DMS 273 treated with DMSO at 0.1 percent for 48 hours (cell line): ENCODE data around the gene TRDMT1.
"Not testable (repeated sequence)": the region's sequence is repeated elsewhere in the genome, so short reads cannot be mapped to it uniquely, and the experiment has no call there.

Experiments used
- DNase-seq: peaks from one replicate; lab custom pipeline; 2025; lab: John Stamatoyannopoulos, UW

The TRDMT1 gene

DNA sequence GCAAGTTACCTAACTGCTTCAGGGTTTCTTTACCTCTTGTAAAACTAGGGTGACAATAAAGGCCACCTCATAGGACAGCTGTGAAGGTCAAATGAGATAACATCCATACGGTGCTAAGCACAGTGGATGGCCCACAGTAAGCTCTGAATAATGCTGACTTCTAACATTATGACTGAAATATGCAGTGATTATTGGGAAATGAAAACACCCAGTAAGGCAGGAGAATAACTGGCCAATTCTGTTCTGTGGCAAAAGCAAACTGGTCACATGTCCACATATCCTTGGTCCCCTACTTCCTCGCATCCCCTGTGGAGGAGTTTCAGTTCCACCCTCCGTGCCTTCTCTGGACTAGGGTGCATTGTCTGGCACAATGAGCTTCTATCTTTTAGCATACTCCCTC, 73.2 kb downstream of the TRDMT1 start:
- DNase-seq, result no peak

DNA sequence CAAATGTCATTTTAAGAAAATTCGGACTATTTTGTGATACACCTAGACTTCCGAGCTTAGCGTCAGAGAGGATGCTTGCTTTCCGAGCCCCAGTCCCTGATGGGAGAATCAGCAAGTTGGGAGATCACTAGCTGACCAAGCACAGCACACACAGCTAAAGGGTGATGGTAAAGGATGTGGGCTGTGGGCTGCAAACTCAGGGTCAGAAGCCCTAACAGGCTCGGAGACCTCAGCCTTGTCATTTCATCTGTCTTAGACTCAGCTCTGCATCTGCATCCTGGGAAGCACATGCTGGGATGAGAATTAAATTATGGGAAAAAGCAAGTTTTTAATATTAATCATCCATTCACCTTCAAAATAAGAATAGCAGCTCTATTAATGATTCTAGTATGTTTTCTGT, 75.1 kb downstream of the TRDMT1 start:
- no peak for DNase-seq

GRCh38 chr10:17125206-17125893, 76.1 kb downstream of the TRDMT1 start:
- no peak for DNase-seq

DNA sequence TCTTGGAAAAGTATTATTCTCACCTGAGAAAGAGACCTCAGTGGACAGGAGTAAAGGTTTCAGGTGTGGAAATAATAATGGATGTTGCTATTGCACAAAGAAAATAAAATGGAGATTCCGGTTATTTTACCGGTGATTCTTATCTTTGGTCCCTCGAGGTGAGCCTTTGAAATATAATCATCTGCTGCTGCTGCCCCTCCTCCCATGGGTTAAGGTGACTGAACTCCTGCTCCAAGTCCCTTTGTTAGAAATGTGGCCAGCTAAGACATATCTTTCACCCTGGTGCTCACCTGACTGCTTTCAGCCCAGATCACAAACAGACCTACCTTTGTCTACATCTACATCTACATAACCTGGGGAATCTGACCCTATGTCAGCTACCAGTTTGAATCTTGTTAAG, 77.5 kb downstream of the TRDMT1 start:
- DNase-seq, result no peak

DNA sequence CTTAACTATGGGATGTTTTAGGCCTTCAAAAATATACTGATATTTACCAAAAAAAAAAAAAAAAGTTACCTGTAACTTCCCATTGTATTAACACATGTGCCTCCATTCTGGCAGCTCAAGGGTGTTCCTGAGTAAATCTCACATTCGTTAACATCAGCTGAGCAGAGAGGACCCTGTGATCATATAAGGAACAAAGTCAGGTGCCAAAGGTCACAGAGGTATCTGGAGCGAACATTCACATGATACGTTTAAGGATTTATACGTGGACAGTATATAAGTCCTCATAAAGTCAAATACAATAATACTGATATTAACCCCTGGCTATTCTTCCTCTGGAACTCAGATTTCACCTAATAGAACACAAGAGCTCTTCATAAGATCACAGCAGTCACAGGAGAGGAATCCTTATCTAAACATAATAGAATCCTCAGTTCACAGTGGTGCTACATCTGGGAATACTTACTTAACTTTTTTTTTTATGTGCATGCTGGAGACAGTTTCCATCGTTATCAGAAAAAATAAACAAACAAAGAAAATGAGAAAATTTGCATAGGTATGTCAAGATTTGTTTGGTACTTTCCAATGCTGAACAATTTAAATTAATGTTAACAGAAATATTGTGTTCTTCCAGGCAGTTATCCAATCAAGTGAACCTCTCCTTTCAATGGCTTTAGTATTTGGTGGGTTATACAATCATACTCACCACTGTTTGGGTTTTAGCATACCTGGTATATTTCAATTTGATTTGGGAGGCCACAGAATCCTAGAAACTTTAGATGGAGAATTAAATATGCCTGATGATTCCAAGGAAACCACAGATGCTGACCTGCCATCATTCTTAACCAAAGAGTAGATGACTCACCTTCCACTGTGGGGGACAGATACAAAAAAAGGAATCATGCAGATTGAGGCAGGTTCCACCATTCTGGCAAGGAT, 78.5 kb downstream of the TRDMT1 start:
- DNase-seq, result no peak

DNA sequence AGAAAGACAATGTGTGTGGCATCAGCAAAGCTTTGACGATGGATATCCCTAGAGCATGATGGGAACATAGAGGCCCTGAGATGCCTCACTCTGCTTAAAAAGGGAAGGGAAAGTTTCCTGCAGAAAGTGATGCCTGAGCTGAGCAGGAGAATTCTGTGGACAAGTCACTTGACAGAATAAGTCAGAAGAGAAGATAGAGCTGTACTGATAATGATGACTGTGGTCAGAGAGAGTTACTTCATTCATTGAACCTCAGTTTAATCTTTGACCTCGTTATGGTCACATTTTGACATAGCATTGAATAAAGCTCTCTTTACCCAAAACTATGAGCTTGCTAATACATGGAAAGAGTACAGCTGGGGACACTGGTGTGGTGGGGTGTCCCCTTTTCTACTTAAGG, 79.4 kb downstream of the TRDMT1 start:
- no peak for DNase-seq

DNA sequence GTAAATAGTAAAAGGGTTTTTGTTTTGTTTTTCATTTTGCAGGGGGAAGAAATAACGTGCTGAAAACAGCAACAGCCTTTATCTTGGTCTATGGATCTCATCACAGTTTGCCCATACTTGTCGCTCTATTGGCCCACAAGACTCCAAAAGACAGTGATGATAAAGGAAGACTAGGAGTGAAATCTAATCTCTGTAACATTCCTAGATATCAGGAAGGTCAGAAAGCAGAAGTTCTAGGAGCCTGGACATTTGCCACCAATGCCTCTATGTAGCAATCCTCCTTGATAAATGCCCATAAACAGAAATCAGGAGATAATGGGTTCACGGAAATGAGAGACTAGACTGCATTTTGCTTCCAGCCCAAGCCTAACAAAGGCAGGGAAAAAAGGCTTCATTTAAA, 80.8 kb downstream of the TRDMT1 start:
- DNase-seq, result no peak

DNA sequence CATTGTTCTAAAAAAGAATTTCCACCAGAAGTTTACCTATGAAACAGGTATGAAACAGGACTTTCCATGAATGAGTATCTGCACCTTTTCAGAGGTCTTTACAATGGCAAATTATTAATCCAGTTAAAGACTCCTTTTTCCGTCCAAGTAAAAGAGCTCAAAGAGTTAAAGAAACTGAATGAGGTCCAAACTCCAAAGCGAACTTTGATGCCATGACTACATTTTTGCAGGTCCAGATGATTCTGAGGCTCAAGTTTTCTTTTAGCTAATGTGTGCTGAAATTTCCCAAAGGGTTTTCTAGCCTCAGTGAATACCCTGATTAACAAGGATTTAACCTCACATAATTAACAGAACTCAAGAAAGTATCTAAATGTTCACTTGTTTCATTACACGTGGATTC, 81.6 kb downstream of the TRDMT1 start:
- DNase-seq, result no peak

DNA sequence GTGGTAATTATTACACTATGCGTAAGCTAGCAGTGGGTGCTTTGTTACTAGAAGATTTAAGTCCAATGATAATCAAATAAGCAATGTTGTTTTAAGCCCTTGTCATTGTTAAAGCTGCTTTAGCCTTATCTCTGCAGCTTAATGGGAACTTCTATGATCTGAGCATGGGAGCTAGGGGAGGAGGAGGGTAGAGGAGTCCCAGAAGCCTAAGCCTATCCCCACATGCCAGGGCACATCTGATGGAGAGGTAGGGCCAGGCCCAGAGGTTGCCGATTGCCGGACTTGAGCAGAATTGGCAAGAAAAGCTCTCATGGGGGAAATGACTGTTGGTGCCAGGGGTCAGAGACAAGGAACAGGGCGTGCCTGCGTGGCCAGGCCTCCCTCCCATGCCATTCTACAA, 85.3 kb downstream of the TRDMT1 start:
- DNase-seq, result no peak

- no peak for DNase-seq
Measured at GRCh38 chr10:17115683-17116082, 85.8 kb downstream of the TRDMT1 start.

GRCh38 chr10:17114878-17115444, 86.5 kb downstream of the TRDMT1 start:
- DNase-seq, result not testable (repeated sequence)

- DNase-seq, result no peak
Measured at GRCh38 chr10:17113889-17114540, 87.5 kb downstream of the TRDMT1 start.

GRCh38 chr10:17113346-17113745, 88.1 kb downstream of the TRDMT1 start:
- DNase-seq, result no peak

- no peak for DNase-seq
Measured at GRCh38 chr10:17112566-17112965, 88.9 kb downstream of the TRDMT1 start.

GRCh38 chr10:17109475-17110207, 91.8 kb downstream of the TRDMT1 start:
- no peak for DNase-seq

DNA sequence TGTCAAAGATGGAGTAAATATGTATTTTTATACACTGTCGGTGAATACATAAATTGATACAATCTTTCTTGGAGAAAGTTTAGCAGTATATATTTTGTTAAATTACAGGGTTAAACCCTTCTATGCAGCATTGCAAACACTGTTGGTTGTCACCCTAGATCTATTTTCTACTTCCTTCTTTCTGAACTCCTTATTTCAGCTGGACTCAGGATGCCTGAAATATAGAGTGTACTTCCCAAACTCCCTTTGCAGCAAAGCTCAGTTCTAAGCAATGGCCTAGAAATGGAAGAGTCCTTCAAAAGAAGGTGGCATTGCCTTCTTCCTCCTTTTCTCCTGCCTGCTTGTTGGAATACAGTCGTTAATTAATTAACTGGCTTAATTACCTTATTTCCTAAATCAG, 92.4 kb downstream of the TRDMT1 start:
- DNase-seq, result no peak

- DNase-seq, result no peak
Measured at GRCh38 chr10:17106991-17107390, 94.5 kb downstream of the TRDMT1 start.

GRCh38 chr10:17101910-17102266, 99.6 kb downstream of the TRDMT1 start:
- no peak for DNase-seq

- no peak for DNase-seq
Measured at GRCh38 chr10:17101257-17101909, 100.1 kb downstream of the TRDMT1 start.

DNA sequence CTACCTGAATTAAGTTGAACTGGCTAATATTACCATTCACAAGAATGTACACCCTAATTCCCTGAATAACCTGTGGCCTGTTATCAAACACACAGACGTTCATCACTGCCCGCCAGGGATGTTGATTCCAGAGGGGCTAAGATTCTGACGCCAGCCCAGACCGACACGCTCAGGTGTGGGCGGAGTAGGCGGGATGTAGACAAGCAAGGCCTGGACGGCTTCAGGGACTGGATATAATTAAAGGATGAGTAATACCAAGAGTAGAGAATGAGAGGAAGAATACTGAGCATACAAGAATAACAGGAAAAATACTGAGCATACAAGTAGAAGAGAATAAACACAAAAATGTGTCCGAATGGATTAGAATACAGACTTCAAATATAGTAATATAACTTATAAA, 100.9 kb downstream of the TRDMT1 start:
- DNase-seq, result no peak

DNA sequence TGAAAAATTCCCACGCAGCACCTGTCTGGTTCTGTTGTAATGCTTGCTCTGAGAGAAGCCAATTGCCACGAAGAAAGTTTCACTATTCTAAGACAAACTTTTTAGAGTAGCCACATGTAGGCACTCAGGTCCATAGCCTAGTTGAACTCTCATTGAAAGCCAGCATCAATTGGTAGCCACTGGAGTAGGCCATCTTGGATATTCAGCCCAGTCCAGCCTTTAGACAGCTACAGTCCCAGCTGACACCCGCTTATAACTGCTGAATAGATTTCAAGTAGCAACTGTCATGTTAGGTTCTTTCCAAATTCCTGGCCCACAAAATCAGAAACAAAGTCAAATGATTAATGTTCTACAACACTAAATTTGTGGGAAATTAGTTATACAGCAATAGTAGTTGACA, 103.5 kb downstream of the TRDMT1 start:
- DNase-seq, result no peak
